ENCODE data around the gene USHBP1. TPM values are rescaled to one million over a fixed set of nuclear protein-coding genes. Genes with fewer than 3 reads are reported as not detected.

The USHBP1 gene
- total RNA-seq = 10 to 100 TPM in 1 of 4 donors, 1 to 10 TPM in 3; 2.4 to 43.3 (median 5.8) TPM

- no peak for ATAC-seq (ENCODE audit: low FRiP score)
- no peak for DNase-seq (ENCODE audit: low spot score)
- TF ChIP-seq CTCF (IDR thresholded peaks at IDR 0.05) = no peak
Measured at GRCh38 chr19:17264641-17264979, at the start of gene USHBP1. Gene USHBP1, minus strand, starts transcription at chr19:17264745. Its CDS starts 446 bp downstream, at chr19:17264299.

GRCh38 chr19:17314007-17314593 is 49.6 kb upstream of the USHBP1 start:
- no peak for TF ChIP-seq CTCF (IDR thresholded peaks at IDR 0.05)
- no peak for DNase-seq (ENCODE audit: low spot score)
- ATAC-seq (ENCODE audit: low FRiP score) = no peak

- DNase-seq (ENCODE audit: low spot score) (no peak), ATAC-seq (ENCODE audit: low FRiP score) (no peak)
- TF ChIP-seq CTCF (IDR thresholded peaks at IDR 0.05) = no peak
Measured at GRCh38 chr19:17312189-17313113, 47.9 kb upstream of the USHBP1 start.

GRCh38 chr19:17311455-17312188 is 47.1 kb upstream of the USHBP1 start:
- no peak for TF ChIP-seq CTCF (IDR thresholded peaks at IDR 0.05)
- no peak for ATAC-seq (ENCODE audit: low FRiP score)
- DNase-seq (ENCODE audit: low spot score) = no peak

GRCh38 chr19:17309965-17310461 is 45.5 kb upstream of the USHBP1 start:
- TF ChIP-seq CTCF (IDR thresholded peaks at IDR 0.05) = no peak
- ATAC-seq (ENCODE audit: low FRiP score) = no peak
- no peak for DNase-seq (ENCODE audit: low spot score)

- DNase-seq (ENCODE audit: low spot score) (peak; percentile 97), ATAC-seq (ENCODE audit: low FRiP score) (peak; percentile 90)
- TF ChIP-seq CTCF (IDR thresholded peaks at IDR 0.05) = no peak
Measured at GRCh38 chr19:17309198-17309964, 44.8 kb upstream of the USHBP1 start, which contains the start of gene DDA1. Gene DDA1, plus strand, starts transcription at chr19:17309563. Its CDS starts 92 bp downstream, at chr19:17309655.
